OCI-LY3 (cell line): ENCODE data around the gene COTL1.

ENCODE experiments used
- EZH2phosphoT487 ChIP-seq: fragments of 200-600 bp; shearing (Covaris generic); IDR thresholded peaks from 2 replicates; pipeline ENCODE4 v1.6.1; 2018; ENCODE audit warnings: antibody characterized with exemption, mixed run types, low read depth
- TF ChIP-seq, protein P1 (sequence below): fragments of 200-600, 300-600 bp; sonication (generic); IDR thresholded peaks from 2 replicates; pipeline ENCODE4 v1.5.1; 2014; ENCODE audit warnings: antibody characterized with exemption, low read length, low read depth

DNA sequence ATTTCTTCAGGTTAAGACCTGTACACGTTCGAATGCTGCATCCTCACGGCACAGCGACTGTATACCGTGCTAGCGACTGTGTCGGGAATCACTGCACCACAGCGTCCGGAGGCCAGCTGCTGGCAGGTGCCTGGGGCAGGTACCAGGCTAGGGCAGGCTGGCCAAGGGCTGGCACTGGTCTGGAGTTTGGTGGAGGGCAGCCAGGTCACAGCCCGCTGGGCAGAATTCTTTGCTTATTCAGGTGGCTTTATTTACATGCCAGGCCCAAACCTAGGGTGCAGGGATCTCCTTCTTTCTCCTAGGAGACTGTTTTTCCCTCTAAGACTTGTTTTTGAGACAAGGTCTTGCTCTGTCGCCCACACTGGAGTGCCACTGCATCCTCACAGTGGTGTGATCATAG is 37.9 kb downstream of the COTL1 start:
- TF ChIP-seq EZH2phosphoT487: no peak
- TF ChIP-seq, protein P1, sequence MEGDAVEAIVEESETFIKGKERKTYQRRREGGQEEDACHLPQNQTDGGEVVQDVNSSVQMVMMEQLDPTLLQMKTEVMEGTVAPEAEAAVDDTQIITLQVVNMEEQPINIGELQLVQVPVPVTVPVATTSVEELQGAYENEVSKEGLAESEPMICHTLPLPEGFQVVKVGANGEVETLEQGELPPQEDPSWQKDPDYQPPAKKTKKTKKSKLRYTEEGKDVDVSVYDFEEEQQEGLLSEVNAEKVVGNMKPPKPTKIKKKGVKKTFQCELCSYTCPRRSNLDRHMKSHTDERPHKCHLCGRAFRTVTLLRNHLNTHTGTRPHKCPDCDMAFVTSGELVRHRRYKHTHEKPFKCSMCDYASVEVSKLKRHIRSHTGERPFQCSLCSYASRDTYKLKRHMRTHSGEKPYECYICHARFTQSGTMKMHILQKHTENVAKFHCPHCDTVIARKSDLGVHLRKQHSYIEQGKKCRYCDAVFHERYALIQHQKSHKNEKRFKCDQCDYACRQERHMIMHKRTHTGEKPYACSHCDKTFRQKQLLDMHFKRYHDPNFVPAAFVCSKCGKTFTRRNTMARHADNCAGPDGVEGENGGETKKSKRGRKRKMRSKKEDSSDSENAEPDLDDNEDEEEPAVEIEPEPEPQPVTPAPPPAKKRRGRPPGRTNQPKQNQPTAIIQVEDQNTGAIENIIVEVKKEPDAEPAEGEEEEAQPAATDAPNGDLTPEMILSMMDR: no peak
